Prostate gland (tissue), 2 donors: ENCODE measurements around the gene ADISSP. TPM values are rescaled to one million over a fixed set of nuclear protein-coding genes. Genes with fewer than 3 reads are reported as not detected.

Experiments
- DNase-seq: peaks from one replicate; pipeline ENCODE4 v3.0.0-alpha.2; 2019; ENCODE audit warnings: low spot score
- H3K27ac ChIP-seq, 2 donors: fragments of 200-600 bp; sonication (generic); 2 replicates each; pipeline ENCODE4 v1.5.1; 2017 to 2019
- H3K27me3 ChIP-seq: fragments of 200-600 bp; sonication (generic); replicated peaks from 2 replicates; pipeline ENCODE4 v1.5.1; 2019; ENCODE audit not compliant: insufficient read depth
- H3K36me3 ChIP-seq, 2 donors: fragments of 200-600 bp; sonication (generic); 1 replicate in 1 of 2; 2 replicates in 1 of 2; pipeline versions ENCODE4 v1.5.1 to v1.8.1; 2017 to 2019
- H3K4me1 ChIP-seq: fragments of 200-600 bp; sonication (generic); replicated peaks from 2 replicates; pipeline ENCODE4 v1.5.1; 2019
- H3K4me3 ChIP-seq, 2 donors: fragments of 200-600 bp; sonication (generic); 2 replicates each; pipeline ENCODE4 v1.5.1; 2017 to 2019
- H3K9me3 ChIP-seq: fragments of 200-600 bp; sonication (generic); 2 replicates; pipeline ENCODE4 v1.5.1; 2017
- CTCF ChIP-seq, 4 experiments: fragments of 200-600 bp in 2 of 4; fragments of 450-650 bp in 2 of 4; sonication (generic) in 2 of 4; IDR thresholded peaks; 1 replicate in 3 of 4; 2 replicates in 1 of 4; pipeline ENCODE4 v1.5.1; 2016 to 2019; ENCODE audit warnings: antibody characterized with exemption in 4 of 4, mild to moderate bottlenecking in 2 of 4, moderate library complexity in 2 of 4
- POLR2A ChIP-seq: fragments of 450-650 bp; IDR thresholded peaks from one replicate; pipeline ENCODE4 v1.6.1; 2016; ENCODE audit warnings: antibody characterized with exemption, mild to moderate bottlenecking
- POLR2AphosphoS5 ChIP-seq: sonication (generic); formaldehyde crosslinking; IDR thresholded peaks from one replicate; pipeline ENCODE4 v1.6.1; 2017; ENCODE audit warnings: antibody characterized with exemption
- WGBS: methylation state at CpG from one replicate; pipeline ENCODE4 v1.1.5; 2018; 5-methylcytosine and 5-hydroxymethylcytosine counted together
- intact Hi-C: fragments of 100-400 bp; cut with DNase I; formaldehyde crosslinking; loops from one replicate; pipeline ENCODE4 v1.14.2; 2022
- total RNA-seq, 2 donors: library from RNA; depleted of rRNA; stranded (reverse); fragments of >200 nt; gene quantifications; one replicate each; pipeline ENCODE4 v1.1.0, GENCODE V29; 2016

ADISSP gene
- total RNA-seq, 2 donors from 2014 or later: 11.8 to 14.6 TPM

GRCh38 chr20:3732327-3733118 lies 35.0 kb downstream of the ADISSP start, which contains the start of gene HSPA12B:
TSS of gene HSPA12B (plus strand) at chr20:3732685. CDS start at chr20:3738675, 5,990 bp downstream.
- TF ChIP-seq POLR2A: no peak
- no peak for TF ChIP-seq POLR2AphosphoS5
- TF ChIP-seq CTCF (IDR thresholded peaks at IDR 0.05): no peak
- no peaks in the 10 kb centered on the region for H3K4me1 ChIP-seq
- DNase-seq: no peak
- no peaks in the 10 kb centered on the region for H3K27me3 ChIP-seq
- 6% methylated on average over 55 of the region's 67 CpGs for WGBS
- H3K9me3 ChIP-seq: no peaks in the 10 kb centered on the region
- H3K27ac ChIP-seq: no peak within 1 kb of the TSS
- no peaks in the 10 kb centered on the region for H3K36me3 ChIP-seq
- intact Hi-C loops: no loop called here
- peak within 1 kb of the TSS; percentile 5 to 12 for H3K4me3 ChIP-seq

- Histone ChIP-seq H3K4me3 (no peak overlapping the region), H3K27ac (no peak overlapping the region), H3K36me3 (no peaks in the 10 kb centered on the region), H3K27me3 (no peaks in the 10 kb centered on the region), H3K9me3 (no peaks in the 10 kb centered on the region), H3K4me1 (no peaks in the 10 kb centered on the region)
- intact Hi-C loops: no loop called here
- TF ChIP-seq POLR2A: no peak
- TF ChIP-seq POLR2AphosphoS5: no peak
- no peak for TF ChIP-seq CTCF (IDR thresholded peaks at IDR 0.05)
- DNase-seq: no peak
- WGBS: 79% methylated on average over 16 of the region's 16 CpGs
Measured at GRCh38 chr20:3731944-3732326, 35.6 kb downstream of the ADISSP start.

GRCh38 chr20:3730803-3731672 lies 36.5 kb downstream of the ADISSP start:
- TF ChIP-seq CTCF (IDR thresholded peaks at IDR 0.05) (no peak), POLR2A (no peak), POLR2AphosphoS5 (no peak)
- no peaks in the 10 kb centered on the region for H3K4me1 ChIP-seq
- no peaks in the 10 kb centered on the region for H3K36me3 ChIP-seq
- WGBS: 88% methylated on average over 12 of the region's 12 CpGs
- no peaks in the 10 kb centered on the region for H3K27me3 ChIP-seq
- no peaks in the 10 kb centered on the region for H3K9me3 ChIP-seq
- intact Hi-C loops: no loop called here
- no peak for DNase-seq
- no peak overlapping the region for H3K27ac ChIP-seq
- H3K4me3 ChIP-seq: no peak overlapping the region

GRCh38 chr20:3729811-3730540 lies 37.6 kb downstream of the ADISSP start:
- intact Hi-C loops: no loop called here
- 76% methylated on average over 8 of the region's 8 CpGs for WGBS

More at GRCh38 chr20:3729811-3730540, 37.6 kb downstream of the ADISSP start:
- no peaks in the 10 kb centered on the region for H3K27me3 ChIP-seq
- no peak for DNase-seq
- no peaks in the 10 kb centered on the region for H3K36me3 ChIP-seq
- no peaks in the 10 kb centered on the region for H3K9me3 ChIP-seq
- TF ChIP-seq POLR2AphosphoS5 (no peak), CTCF (IDR thresholded peaks at IDR 0.05) (no peak), POLR2A (no peak)
- no peak overlapping the region for H3K27ac ChIP-seq
- no peak overlapping the region for H3K4me3 ChIP-seq
- H3K4me1 ChIP-seq: no peaks in the 10 kb centered on the region
